HEK293T (cell line): ENCODE measurements around the gene ITPK1.

Source experiments
- CTCF ChIA-PET: fragments of 350-600 bp; formaldehyde crosslinking; extraction: SDS; loops from one replicate; lab custom pipeline; 2021; ENCODE audit warnings: antibody characterized with exemption, inconsistent platforms; lab: Yijun Ruan, JAX
- POLR2A ChIA-PET: fragments of 350-600 bp; formaldehyde crosslinking; extraction: SDS; loops from one replicate; lab custom pipeline; 2020; ENCODE audit warnings: antibody characterized with exemption, inconsistent platforms; lab: Yijun Ruan, JAX
- DNase-seq: peaks from one replicate; pipeline ENCODE4 v3.0.0; 2012; ENCODE audit warnings: mixed read lengths; ENCODE audit errors: extremely low spot score
- ARNT ChIP-seq: fragments of 450-650 bp; IDR thresholded peaks from 2 replicates; pipeline ENCODE4 v1.6.1; 2017; ENCODE audit warnings: mild to moderate bottlenecking
- BHLHE40 ChIP-seq: fragments of 450-650 bp; IDR thresholded peaks from 2 replicates; pipeline ENCODE4 v1.6.1; 2016; ENCODE audit warnings: mild to moderate bottlenecking, moderate library complexity, borderline replicate concordance
- CTBP1 ChIP-seq: fragments of 450-650 bp; IDR thresholded peaks from 2 replicates; pipeline ENCODE4 v1.6.1; 2016; ENCODE audit warnings: borderline replicate concordance
- ELF4 ChIP-seq: fragments of 450-650 bp; IDR thresholded peaks from 2 replicates; pipeline ENCODE4 v1.6.1; 2017; ENCODE audit warnings: antibody characterized with exemption
- FOXA1 ChIP-seq: fragments of 450-650 bp; IDR thresholded peaks from 2 replicates; pipeline ENCODE4 v1.6.1; 2016; ENCODE audit warnings: mild to moderate bottlenecking
- FOXM1 ChIP-seq: fragments of 450-650 bp; IDR thresholded peaks from 2 replicates; pipeline ENCODE4 v1.6.1; 2017; ENCODE audit warnings: mild to moderate bottlenecking, borderline replicate concordance
- HDGF ChIP-seq: fragments of 450-650 bp; IDR thresholded peaks from 2 replicates; pipeline ENCODE4 v1.6.1; 2017; ENCODE audit warnings: antibody characterized with exemption, borderline replicate concordance
- L3MBTL2 ChIP-seq: fragments of 450-650 bp; conservative IDR thresholded peaks from 2 replicates; pipeline ENCODE4 v1.6.1; 2016; ENCODE audit warnings: mild to moderate bottlenecking
- LEF1 ChIP-seq: fragments of 450-650 bp; IDR thresholded peaks from 2 replicates; pipeline ENCODE4 v1.6.1; 2017; ENCODE audit warnings: mild to moderate bottlenecking, borderline replicate concordance
- NFRKB ChIP-seq: fragments of 450-650 bp; IDR thresholded peaks from 2 replicates; pipeline ENCODE4 v1.6.1; 2016; ENCODE audit warnings: mild to moderate bottlenecking, moderate library complexity
- SP1 ChIP-seq: fragments of 450-650 bp; IDR thresholded peaks from 2 replicates; pipeline ENCODE4 v1.6.1; 2017
- SUZ12 ChIP-seq: fragments of 450-650 bp; IDR thresholded peaks from 2 replicates; pipeline ENCODE4 v1.6.1; 2016; ENCODE audit warnings: mild to moderate bottlenecking
- TARDBP ChIP-seq: fragments of 450-650 bp; IDR thresholded peaks from 2 replicates; pipeline ENCODE4 v1.6.1; 2016
- ZNF384 ChIP-seq: fragments of 450-650 bp; IDR thresholded peaks from 2 replicates; pipeline ENCODE4 v1.6.1; 2016
- TF ChIP-seq, protein P1 (sequence below): fragments of 450-650 bp; IDR thresholded peaks from 2 replicates; pipeline ENCODE4 v1.6.1; 2016

ITPK1 gene

DNA sequence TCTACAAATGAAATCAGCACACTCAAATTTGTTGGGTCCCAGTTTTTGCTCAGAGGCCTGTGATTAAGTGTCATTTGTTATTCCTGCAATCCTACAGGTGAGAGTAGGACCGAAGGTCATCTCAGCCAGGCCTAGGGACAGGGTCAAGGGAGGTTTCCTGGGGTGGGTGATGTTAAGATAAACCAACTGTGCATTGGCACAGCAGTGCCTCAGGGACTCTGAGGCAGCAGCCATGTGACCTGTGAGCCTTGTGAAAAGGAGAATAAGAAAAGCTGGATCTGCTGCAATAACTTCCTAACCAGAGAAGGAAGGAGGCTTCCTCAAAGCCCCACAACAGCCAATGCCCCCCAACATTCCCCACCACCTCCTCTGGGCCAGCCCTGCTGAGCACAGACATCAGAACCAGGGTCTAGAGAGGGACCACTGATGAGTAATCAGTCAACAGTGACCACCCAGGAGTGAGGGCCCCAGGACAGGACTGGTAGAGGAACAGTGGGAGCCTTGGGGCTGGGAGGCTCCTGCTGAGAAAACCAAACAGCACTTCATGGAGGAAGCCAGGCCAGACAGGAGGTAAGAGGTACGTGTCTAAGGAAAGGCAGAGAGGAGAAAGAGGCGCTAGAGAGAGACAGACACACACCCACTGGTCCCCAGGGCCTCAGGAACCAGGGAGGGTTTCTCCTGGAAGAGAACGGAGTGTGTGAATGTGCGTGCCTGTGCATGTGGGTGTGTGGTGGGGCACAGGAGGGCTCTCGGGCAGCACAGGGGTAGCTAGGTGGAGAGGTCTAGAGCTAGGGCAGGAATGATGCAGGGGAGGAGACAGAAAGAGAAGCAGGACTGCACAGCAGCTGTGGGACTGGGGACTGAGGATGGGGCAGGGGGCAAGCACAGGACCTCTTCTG is 82.4 kb downstream of the ITPK1 start:
- TF ChIP-seq TARDBP (no peak), CTBP1 (no peak), LEF1 (no peak), FOXA1 (no peak), ELF4 (no peak)
- TF ChIP-seq, protein P1, sequence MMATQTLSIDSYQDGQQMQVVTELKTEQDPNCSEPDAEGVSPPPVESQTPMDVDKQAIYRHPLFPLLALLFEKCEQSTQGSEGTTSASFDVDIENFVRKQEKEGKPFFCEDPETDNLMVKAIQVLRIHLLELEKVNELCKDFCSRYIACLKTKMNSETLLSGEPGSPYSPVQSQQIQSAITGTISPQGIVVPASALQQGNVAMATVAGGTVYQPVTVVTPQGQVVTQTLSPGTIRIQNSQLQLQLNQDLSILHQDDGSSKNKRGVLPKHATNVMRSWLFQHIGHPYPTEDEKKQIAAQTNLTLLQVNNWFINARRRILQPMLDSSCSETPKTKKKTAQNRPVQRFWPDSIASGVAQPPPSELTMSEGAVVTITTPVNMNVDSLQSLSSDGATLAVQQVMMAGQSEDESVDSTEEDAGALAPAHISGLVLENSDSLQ, result no peak
- POLR2A ChIA-PET, result no interaction called here
- no peak for DNase-seq
- CTCF ChIA-PET, result no interaction called here

DNA sequence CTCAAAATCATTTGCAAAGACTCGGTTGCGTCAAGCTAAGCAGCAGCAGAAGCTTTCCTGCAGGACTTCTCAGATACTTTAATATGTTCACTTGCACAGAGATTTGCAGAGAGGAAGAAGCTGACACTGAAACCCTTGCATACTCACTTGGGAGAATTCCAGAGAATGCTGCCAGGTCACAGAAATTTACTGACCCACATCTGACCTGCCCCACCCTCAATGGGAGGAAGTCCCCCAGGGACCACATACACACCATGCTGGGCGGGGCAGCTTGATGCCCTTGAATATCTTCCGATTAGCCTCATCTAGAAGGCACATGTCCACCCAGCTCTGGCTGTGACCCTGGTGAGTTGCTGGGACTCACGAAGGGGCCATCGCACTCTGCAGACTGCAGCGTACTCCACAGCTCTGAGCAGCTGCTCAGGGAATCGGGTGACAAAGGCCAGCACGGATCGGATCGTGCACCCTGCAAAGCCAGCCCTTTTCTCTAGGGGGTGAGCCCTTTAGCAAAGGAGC is 83.2 kb downstream of the ITPK1 start:
- TF ChIP-seq ZNF384 (no peak), TARDBP (no peak), SUZ12 (no peak), SP1 (no peak), LEF1 (no peak), ARNT (no peak)
- CTCF ChIA-PET, result interaction anchor here (0.5 to 1.2 kb wide), 2 partner anchors 39 to 81 kb away, joined by 4 to 5 read pairs; no protein-coding TSS in a partner anchor
- POLR2A ChIA-PET, result no interaction called here
- no peak for DNase-seq

DNA sequence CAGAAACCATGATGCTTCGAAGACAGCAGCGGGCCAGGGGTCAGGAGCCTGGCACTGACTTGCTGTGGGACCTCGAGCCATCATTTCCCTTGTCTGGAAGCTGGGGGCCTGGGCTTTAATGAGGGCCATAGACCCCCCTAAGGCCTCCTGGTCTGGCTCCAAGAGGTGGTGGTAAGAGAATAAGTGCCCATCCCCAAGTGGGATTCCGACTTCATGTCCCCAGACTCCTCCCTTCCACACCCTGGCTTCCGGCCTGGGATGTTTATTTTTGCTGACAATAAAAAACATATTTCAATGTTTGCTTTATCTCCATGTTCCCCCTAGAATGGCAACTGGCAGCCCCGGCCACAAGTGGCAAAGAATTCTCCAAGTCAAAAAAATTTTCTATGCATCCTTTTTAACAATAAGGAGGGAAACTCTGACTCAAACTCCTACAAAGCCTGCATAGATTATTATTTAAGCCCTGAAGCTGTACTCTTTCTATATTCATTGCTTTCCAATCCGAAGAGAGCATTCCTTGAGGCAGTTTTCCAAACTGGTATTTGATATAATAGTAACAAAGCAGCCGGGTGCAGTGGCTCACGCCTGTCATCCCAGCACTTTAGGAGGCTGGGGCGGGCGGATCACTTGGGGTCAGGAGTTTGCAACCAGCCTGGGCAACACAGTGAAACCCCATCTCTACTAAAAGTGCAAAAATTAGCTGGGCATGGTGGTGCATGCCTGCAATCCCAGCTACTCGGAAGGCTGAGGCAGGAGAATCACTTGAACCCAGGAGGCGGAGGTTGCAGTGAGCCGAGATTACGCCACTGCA is 84.0 kb downstream of the ITPK1 start:
- POLR2A ChIA-PET, result no interaction called here
- no peak for TF ChIP-seq SP1
- no peak for TF ChIP-seq FOXM1
- no peak for TF ChIP-seq L3MBTL2
- TF ChIP-seq TARDBP, result no peak
- TF ChIP-seq ELF4, result no peak
- CTCF ChIA-PET, result interaction anchor here (1.2 kb wide), 1 partner anchor 82 kb away, joined by 5 read pairs; no protein-coding TSS in a partner anchor
- DNase-seq, result no peak

DNA sequence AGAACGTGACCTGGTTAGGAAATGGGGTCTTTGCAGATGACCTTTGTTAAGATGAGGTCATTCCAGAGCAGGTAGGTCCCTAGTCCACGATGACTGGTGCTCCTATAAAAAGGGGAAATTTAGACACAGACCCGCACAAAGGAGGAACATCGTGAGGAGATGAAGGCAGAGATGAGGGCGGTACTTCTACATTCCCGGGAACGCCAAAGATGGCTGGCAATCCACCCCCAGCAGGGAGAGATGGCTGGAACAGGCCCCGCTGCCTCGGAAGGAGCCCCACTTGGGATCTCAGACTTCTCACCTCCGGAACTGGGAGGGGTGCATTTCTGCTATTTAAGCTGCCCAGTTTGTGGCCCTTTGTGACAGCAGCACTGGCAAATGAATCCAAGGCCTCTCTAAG is 85.0 kb downstream of the ITPK1 start:
- TF ChIP-seq CTBP1 (no peak), ZNF384 (no peak), ELF4 (no peak), FOXA1 (no peak), NFRKB (no peak), SP1 (no peak)
- TF ChIP-seq, protein P1, result no peak
- DNase-seq, result no peak
- POLR2A ChIA-PET, result no interaction called here
- CTCF ChIA-PET, result no interaction called here

DNA sequence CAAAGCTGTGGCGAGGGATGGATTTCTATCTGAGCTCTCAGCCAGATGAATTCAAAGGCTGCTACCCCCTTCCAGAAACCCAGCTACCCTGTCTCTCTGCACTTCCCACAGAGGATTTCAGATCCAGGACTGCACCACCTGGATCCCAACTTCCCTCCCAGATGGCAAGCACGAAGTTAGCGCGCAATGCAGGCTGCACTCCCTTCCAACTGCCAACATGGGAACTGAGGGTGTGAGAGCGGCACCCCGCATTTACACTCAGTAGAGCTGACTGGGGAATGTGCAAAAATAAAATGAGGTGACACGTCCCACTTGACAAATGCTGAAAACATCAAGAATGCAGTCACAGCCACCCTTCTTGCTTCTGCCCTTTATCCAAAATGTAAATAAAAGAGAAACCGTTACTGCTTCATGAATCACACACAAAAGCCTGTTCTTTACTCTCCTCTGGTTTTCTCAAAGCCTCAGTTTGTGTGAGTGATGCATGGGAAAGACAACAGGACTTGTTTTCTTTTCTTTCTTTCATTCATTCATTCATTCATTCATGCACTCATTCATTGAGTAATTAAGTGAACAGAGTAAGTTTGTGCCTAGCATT is 85.7 kb downstream of the ITPK1 start:
- POLR2A ChIA-PET, result no interaction called here
- TF ChIP-seq CTBP1 (no peak), FOXA1 (no peak), HDGF (no peak), ZNF384 (no peak), BHLHE40 (no peak), ELF4 (no peak), L3MBTL2 (no peak)
- no peak for DNase-seq
- CTCF ChIA-PET, result no interaction called here

DNA sequence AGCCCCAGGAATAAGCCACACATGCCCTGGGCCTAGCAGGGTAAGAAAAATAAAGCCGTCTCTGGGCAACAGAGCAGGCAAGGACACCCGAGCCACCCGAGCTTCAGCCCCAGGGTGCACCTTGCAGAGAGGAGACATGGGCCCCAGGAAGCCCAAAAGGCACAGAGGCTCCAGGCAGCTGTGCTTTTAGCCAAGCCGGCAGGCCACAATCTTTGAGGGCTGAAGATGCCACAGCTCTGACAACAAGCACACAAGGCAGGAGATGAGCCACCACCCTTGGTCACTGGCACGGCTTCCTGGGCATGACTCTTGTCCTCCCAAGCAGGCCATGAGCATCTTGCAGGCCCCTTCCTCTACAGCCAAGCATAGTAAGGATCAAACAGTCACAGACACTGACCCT is 86.3 kb downstream of the ITPK1 start:
- ChIA-PET POLR2A (no interaction called here), CTCF (interaction anchor here (0.7 to 1.0 kb wide), 2 partner anchors 103 to 131 kb away, joined by 3 read pairs; no protein-coding TSS in a partner anchor)
- no peak for TF ChIP-seq ARNT
- TF ChIP-seq ZNF384, result no peak
- TF ChIP-seq, protein P1, result no peak
- TF ChIP-seq CTBP1, result no peak
- TF ChIP-seq BHLHE40, result no peak
- TF ChIP-seq ELF4, result no peak
- no peak for DNase-seq
